Mucosa of stomach (tissue), 1 donor: ENCODE data around the gene NFATC2IP.
"Not testable (repeated sequence)": the region's sequence is repeated elsewhere in the genome, so short reads cannot be mapped to it uniquely, and the experiment has no call there.

Experiments used
- H3K27me3 ChIP-seq: one replicate; pipeline ENCODE4 v1.7.0; 2013; ENCODE audit warnings: mild to moderate bottlenecking, low read length; ENCODE audit not compliant: control insufficient read depth, insufficient read depth
- H3K36me3 ChIP-seq: one replicate; pipeline ENCODE4 v1.7.0; 2013; ENCODE audit warnings: low read length; ENCODE audit not compliant: control insufficient read depth, insufficient read depth
- H3K4me1 ChIP-seq: one replicate; pipeline ENCODE4 v1.7.0; 2013; ENCODE audit warnings: mild to moderate bottlenecking, low read length; ENCODE audit not compliant: control insufficient read depth, insufficient read depth
- H3K4me3 ChIP-seq: one replicate; pipeline ENCODE4 v1.7.0; 2013; ENCODE audit warnings: low read length
- H3K9ac ChIP-seq: one replicate; pipeline ENCODE4 v1.7.0; 2013; ENCODE audit warnings: mild to moderate bottlenecking, low read length, moderate library complexity
- H3K9me3 ChIP-seq: one replicate; pipeline ENCODE4 v1.7.0; 2013; ENCODE audit warnings: mild to moderate bottlenecking, low read length, moderate library complexity; ENCODE audit not compliant: control insufficient read depth
- donor health status: Pancreatic carcinoma.

The NFATC2IP gene

DNA sequence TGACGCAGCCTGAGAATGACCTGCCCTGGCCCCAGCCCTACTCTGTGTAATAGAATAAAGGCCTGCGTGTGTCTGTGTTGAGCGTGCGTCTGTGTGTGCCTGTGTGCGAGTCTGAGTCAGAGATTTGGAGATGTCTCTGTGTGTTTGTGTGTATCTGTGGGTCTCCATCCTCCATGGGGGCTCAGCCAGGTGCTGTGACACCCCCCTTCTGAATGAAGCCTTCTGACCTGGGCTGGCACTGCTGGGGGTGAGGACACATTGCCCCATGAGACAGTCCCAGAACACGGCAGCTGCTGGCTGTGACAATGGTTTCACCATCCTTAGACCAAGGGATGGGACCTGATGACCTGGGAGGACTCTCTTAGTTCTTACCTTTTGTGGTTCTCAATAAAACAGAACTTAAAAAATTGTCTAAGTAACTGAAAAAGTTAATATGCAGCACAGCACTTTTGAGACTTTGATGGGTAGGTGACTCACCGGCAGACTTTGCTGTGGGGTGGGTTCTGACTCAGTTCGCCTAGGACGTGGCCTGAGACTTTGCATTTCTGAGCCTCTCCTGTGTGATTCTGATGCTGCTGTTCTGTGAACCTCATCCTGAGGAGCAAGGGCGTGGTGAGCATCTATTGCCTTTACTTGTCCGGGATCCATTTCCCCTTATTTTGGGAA is 39.8 kb downstream of the NFATC2IP start:
- Histone ChIP-seq H3K36me3 (no peaks in the 10 kb centered on the region), H3K4me1 (no peaks in the 10 kb centered on the region), H3K9ac (no peak overlapping the region), H3K4me3 (no peak overlapping the region), H3K27me3 (no peaks in the 10 kb centered on the region), H3K9me3 (no peaks in the 10 kb centered on the region)

DNA sequence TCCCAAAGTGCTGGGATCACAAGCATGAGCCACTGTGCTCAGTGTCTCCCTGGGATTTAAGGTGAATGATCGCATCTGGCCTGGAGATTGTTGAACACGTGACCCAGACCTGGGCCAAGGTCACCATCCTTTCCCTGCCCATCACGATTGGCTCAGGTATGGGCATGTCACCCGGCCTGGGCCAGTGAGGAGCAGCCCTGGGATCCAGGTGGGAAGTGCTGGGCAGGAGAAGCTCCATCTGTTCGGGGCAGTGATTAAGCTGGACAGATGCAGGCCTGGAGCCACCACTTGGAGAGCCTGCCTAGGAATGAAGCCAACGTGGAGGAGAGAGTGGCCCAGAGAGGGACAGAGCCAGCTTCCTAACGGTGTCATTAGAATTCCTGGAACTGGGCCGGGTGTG is 41.0 kb downstream of the NFATC2IP start:
- H3K4me1 ChIP-seq, result no peaks in the 10 kb centered on the region
- no peak overlapping the region for H3K4me3 ChIP-seq
- H3K9ac ChIP-seq, result no peak overlapping the region
- no peaks in the 10 kb centered on the region for H3K27me3 ChIP-seq
- no peaks in the 10 kb centered on the region for H3K36me3 ChIP-seq
- no peaks in the 10 kb centered on the region for H3K9me3 ChIP-seq

DNA sequence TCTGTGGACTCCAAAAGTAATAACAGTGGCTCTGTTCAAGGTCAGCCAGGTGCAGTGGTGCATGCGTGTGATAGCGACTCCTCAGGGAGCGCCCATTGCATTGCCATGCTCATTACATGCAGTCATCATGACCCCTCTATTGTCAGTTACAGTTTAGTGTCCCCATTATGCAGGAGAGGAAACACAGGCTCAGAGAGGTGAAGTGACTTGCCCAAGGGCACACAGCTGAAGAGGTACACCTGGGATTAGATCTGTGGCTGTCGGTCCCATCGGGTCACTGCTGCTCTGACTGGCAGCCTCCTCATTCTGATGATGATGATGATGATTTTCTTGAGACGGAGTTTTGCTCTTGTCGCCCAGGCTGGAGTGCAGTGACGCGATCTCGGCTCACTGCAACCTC is 41.8 kb downstream of the NFATC2IP start:
- Histone ChIP-seq H3K9me3 (no peaks in the 10 kb centered on the region), H3K4me1 (no peaks in the 10 kb centered on the region), H3K36me3 (no peaks in the 10 kb centered on the region), H3K27me3 (no peaks in the 10 kb centered on the region), H3K9ac (no peak overlapping the region), H3K4me3 (no peak overlapping the region)

DNA sequence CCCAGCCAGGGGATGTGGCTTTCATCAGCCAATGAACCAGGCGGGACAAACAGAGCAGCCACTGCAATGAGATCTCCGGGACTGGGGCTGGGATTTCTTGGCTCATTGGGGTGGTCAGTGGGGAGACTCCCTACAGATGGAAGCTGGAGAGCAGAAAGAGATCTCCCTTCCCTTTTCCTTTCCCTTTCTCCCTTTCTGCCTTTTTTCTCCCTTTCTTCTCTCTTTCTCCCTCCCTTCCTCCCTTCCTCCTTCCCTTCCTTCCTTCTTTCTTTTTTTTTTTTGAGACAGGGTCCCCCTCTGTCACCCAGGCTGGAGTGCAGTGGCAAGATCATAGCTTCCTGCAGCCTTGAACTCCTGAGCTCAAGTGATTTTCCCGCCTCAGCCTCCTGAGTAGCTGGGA is 48.1 kb downstream of the NFATC2IP start:
- no peaks in the 10 kb centered on the region for H3K9me3 ChIP-seq
- H3K4me3 ChIP-seq, result no peak overlapping the region
- H3K36me3 ChIP-seq, result no peaks in the 10 kb centered on the region
- no peaks in the 10 kb centered on the region for H3K4me1 ChIP-seq
- H3K27me3 ChIP-seq, result no peaks in the 10 kb centered on the region
- H3K9ac ChIP-seq, result no peak overlapping the region

DNA sequence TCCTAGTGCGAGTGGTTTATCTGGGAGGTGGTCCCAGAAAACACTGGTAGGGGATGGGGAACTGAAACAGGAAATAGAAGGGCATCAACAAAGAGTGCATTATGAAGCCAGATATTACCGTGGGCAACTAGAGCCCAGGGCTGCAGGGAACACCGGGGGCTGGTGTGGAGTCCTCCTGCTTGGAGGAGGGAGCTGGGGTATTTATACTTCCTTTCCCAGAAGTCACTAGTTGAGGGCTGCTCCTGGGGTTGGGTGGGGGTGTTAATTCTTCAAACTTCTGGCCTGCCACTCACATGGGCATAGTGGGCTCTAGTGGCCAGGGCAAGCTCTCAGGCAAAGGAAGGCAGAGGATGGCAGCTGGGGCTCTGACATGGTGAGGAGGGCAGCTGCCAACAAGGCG is 48.8 kb downstream of the NFATC2IP start:
- H3K36me3 ChIP-seq, result no peaks in the 10 kb centered on the region
- no peak overlapping the region for H3K9ac ChIP-seq
- no peak overlapping the region for H3K4me3 ChIP-seq
- H3K27me3 ChIP-seq, result no peaks in the 10 kb centered on the region
- no peaks in the 10 kb centered on the region for H3K9me3 ChIP-seq
- no peaks in the 10 kb centered on the region for H3K4me1 ChIP-seq

DNA sequence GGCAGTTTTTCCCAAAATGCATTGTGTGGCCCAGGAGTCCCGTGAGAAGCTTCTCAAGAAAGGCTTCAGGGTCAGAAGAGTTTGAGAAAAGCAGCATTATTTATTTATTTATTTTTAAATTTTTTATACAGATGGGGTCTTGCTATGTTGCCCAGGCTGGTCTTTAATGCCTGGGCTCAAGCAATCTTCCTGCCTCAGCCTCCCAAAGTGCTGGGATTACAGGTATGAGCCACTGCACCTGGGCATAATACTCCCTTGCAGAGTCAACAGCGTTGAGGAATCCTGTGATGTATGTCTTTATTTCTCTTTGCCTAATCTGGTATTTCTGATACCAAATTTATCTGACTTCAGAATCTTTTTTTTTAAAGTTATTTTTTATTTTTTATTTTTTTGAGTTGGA is 49.3 kb downstream of the NFATC2IP start:
- Histone ChIP-seq H3K4me1 (no peaks in the 10 kb centered on the region), H3K36me3 (no peaks in the 10 kb centered on the region), H3K9me3 (no peaks in the 10 kb centered on the region), H3K4me3 (no peak overlapping the region), H3K27me3 (no peaks in the 10 kb centered on the region), H3K9ac (no peak overlapping the region)

DNA sequence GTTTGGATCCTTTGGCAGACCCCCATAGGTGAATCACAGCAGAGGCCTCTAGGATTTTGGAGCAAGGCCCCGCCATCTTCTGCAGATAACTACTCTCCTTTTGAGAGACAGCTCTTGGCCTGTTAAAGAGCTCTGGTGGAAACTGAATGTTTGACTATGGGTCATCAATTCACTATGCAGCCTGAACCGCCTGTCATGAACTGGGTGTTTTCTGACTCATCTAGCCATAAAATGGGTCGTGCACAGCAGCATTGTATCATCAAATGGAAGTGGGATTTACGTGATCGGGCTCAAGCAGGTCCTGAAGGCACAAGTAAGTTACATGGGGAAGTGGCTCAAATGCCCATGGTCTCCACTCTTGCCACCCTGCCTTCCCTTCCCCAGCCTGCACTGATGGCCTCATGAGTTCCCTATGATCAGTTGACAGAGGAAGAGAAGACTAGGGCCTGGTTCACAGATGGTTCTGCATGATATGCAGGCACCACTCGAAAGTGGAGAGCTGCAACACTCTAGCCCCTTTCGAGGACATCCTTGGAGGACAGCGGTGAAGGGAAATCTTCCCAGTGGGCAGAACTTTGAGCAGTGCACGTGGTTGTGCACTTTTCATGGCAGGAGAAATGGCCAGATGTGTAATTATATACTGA is 53.9 kb downstream of the NFATC2IP start:
- not testable (repeated sequence) for H3K9ac ChIP-seq, H3K27me3 ChIP-seq, H3K36me3 ChIP-seq, H3K4me1 ChIP-seq, H3K9me3 ChIP-seq, H3K4me3 ChIP-seq

DNA sequence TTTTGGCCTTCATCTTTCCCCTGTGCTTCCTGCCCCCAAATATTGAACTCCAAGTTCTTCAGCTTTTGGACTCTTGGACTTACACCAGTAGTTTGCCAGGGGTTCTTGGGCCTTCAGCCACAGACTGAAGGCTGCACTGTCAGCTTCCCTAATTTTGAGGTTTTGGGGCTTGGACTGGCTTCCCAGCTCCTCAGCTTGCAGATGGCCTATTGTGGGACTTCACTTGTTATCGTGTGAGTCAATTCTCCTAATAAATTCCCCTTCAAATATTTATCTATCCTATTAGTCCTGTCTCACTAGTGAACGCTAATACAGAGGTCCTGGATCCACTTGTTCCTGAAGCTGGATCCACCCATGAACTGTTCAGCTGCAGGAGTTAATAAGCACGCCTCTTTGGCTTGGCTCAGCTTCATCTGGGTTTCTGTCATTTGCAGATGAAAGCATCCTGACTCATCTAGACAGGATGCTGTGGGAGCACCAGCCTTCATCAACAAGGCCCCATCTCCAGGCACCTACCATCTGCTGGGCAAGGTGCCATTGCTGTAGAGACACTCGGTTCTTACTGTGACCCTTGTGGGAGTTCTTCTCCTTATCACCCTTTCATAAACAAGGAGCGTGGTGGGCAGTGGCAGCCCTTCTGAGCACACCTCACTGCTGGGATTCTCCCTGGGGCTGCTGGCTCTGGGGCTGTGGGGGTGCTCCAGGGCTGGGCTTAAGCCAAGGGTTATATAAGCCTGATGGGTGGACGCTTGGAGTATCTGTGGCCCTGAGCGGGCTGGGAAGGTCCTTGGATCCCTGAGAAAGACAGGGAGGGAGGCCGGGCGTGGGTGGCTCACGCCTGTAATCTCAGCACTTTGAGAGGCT is 57.2 kb downstream of the NFATC2IP start:
- no peaks in the 10 kb centered on the region for H3K9me3 ChIP-seq
- H3K27me3 ChIP-seq, result no peaks in the 10 kb centered on the region
- no peak overlapping the region for H3K4me3 ChIP-seq
- no peaks in the 10 kb centered on the region for H3K36me3 ChIP-seq
- no peak overlapping the region for H3K9ac ChIP-seq
- no peaks in the 10 kb centered on the region for H3K4me1 ChIP-seq

DNA sequence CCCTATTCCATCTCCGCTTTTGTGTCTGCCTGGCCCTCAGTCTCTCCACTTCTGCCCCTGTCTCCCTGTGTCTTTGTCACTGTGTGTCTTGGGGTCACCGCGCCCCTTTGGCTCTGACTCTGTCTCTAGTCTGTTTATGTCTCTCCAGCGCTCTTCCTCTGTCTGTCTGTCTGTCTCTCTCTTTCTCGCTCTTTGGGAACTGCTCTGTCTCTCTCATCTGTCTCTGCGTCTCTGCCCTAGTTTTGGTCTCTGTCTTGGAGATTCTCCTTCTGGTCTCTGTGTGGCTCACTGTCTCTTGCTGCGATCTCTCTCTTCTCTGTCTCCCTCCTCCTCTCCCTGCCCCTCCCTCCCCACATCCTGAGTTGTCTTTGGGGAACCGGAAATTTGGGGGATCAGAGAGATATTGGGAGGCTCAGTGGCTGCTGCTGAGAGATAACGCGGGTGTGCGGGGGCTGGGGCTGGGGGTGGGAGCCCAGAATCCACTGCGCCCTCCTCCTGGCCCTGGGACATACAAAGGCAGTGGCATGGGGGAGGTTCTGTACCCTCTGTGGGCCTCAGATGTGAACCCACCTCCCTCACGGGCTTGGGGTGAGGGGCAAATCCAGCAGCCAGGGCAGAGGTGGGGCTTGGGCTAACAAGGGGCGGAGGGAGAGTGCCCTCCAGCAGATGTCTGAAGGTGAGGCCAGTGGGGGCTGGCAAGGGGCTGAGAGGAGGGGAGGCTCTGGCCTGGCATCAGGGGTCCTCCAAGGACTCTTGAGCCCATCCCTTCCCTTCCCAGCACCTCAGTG is 58.5 kb downstream of the NFATC2IP start:
- H3K9ac ChIP-seq, result no peak overlapping the region
- H3K36me3 ChIP-seq, result no peaks in the 10 kb centered on the region
- no peaks in the 10 kb centered on the region for H3K9me3 ChIP-seq
- no peaks in the 10 kb centered on the region for H3K4me1 ChIP-seq
- no peaks in the 10 kb centered on the region for H3K27me3 ChIP-seq
- H3K4me3 ChIP-seq, result no peak overlapping the region

DNA sequence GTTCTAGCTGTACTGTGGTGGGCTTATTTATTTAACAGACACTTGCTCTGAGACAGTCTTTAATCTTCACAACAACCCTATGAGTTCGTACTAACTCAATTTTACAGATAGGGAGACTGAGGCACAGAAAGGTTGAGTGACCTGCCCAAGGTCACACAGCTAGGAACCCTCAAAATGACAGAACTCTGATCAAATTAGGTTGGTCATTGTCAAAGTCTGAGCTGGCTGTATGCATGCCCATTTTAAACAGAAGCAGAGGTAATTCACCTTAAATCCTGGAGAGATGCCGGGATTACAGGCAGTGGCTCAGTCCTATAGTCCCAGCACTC is 59.1 kb downstream of the NFATC2IP start:
- Histone ChIP-seq H3K4me1 (no peaks in the 10 kb centered on the region), H3K9me3 (no peaks in the 10 kb centered on the region), H3K36me3 (no peaks in the 10 kb centered on the region), H3K4me3 (no peak overlapping the region), H3K9ac (no peak overlapping the region), H3K27me3 (no peaks in the 10 kb centered on the region)

DNA sequence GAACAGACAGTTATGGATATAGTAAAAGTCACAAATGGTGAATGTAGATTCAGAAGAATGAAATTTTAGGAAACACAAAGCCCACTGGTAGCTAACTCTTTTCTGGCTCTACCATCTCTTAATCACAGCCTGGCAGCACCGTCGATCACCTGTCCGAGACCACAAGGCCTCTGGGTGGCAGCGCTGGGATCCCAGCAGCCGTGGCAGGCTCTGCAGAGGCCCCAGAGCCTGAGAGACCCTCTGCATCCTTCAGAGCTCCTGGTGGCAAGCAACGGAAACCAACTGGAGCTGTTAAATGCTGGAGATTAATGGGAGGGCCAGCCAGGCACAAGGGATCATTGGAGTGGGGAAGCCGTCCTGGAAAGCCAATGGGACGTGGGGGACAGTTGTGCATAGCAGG is 60.4 kb downstream of the NFATC2IP start:
- H3K36me3 ChIP-seq, result no peaks in the 10 kb centered on the region
- no peaks in the 10 kb centered on the region for H3K27me3 ChIP-seq
- H3K9me3 ChIP-seq, result no peaks in the 10 kb centered on the region
- no peak overlapping the region for H3K9ac ChIP-seq
- H3K4me1 ChIP-seq, result no peaks in the 10 kb centered on the region
- H3K4me3 ChIP-seq, result no peak overlapping the region

DNA sequence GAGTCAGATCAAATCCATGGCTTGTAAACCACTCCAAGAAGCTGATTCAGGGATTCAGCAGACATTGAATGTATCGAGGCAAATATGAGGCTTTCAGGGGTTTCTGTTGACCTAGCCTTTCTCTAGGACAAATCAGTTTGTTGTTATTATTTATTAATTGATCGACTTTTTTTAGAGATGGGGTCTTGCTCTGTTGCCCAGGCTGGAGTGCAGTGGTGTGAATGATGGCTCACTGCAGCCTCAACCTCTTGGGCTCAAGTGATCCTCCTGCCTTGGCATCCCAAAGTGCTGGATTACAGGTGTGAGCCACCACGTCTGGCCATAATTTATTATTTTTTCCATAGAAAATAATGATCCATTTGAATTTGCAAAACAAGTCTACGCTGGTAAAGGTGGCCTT is 61.1 kb downstream of the NFATC2IP start:
- no peaks in the 10 kb centered on the region for H3K4me1 ChIP-seq
- no peaks in the 10 kb centered on the region for H3K9me3 ChIP-seq
- H3K36me3 ChIP-seq, result no peaks in the 10 kb centered on the region
- no peak overlapping the region for H3K9ac ChIP-seq
- no peak overlapping the region for H3K4me3 ChIP-seq
- H3K27me3 ChIP-seq, result no peaks in the 10 kb centered on the region
